ELR (cell line): ENCODE data around the gene MEIKIN.
A peak's percentile ranks its signal among the peaks of the same experiment; 100 is the strongest.
"Not testable (repeated sequence)": the region's sequence is repeated elsewhere in the genome, so short reads cannot be mapped to it uniquely, and the experiment has no call there.

Source experiments
- DNase-seq: peaks from one replicate; pipeline ENCODE4 v3.0.0-alpha.2; 2015; ENCODE audit warnings: low read depth

The MEIKIN gene

DNA sequence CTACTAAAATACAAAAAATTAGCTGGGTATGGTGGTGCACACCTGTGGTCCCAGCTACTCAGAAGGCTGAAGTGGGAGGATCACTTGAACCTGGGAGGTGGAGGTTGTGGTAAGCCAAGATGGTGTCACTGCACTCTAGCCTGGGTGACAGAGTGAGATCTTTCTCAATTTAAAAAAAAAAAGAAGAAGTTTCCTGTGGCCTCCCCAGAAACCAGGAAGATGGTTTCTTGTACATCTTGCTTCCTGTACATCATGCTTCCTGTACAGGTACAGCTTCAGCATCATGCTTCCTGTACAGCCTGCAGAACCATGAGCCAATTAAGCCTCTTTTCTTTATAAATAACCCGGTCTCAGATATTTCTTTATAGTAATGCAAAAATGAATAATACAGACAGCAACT, 43.2 kb downstream of the MEIKIN start:
- DNase-seq, result not testable (repeated sequence)

- DNase-seq, result no peak
Measured at GRCh38 chr5:131899686-131900085, 45.8 kb downstream of the MEIKIN start.

DNA sequence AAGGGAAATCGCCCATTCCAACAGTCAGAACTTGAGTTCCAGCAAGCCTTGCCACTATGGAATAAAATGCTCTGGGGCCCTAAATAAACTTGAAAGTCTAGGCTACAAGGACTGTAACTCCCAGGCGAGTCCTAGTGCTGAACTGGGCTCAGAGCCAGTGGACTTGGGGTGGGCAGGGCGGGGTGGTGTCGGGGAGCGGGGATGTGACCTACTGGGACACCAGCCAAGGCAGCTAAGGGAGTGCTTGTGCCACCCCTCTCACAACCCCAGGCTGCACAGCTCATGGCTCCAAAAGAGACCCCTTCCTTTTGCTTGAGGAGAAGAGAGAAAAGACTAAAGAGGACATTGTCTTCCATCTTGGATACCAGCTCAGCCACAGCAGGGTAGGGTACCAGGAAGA, 61.5 kb downstream of the MEIKIN start:
- no peak for DNase-seq

DNA sequence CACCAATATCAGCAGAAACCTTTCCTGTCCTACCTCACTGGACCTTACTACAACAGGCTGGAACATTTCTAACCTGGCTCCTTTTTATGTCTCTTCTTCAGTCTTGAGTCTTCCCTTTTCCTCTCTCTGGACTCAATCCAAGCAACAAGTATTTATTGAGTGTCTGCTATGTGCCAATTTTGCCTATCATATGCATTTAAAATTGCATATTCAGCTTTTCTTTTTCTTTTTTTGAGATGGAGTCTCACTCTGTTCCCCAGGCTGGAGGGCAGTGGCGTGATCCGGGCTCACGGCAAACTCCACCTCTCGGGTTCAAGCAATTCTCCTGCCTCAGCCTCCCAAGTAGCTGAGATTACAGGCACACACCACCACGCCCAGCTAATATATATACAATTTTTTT, 65.8 kb downstream of the MEIKIN start:
- no peak for DNase-seq

DNA sequence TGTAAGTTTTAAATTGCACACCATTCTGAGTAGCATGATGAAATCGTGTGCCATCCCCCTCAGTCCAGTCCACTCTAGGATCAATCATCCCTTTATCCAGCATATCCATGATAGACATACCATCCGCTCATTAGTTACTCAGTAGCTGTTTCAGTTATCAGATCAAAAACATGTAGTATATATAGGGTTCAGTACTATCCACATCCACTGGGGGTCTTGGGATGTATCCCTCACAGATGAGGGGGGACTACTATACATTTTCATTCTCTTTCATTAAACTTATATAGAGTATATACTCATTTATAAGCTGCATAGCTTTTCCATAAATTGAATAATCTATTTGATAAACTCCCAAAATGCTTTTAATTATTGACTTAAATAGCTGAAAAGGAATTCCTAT, 67.6 kb downstream of the MEIKIN start:
- DNase-seq, result no peak

GRCh38 chr5:131871251-131871650, 74.2 kb downstream of the MEIKIN start:
- DNase-seq, result not testable (repeated sequence)

DNA sequence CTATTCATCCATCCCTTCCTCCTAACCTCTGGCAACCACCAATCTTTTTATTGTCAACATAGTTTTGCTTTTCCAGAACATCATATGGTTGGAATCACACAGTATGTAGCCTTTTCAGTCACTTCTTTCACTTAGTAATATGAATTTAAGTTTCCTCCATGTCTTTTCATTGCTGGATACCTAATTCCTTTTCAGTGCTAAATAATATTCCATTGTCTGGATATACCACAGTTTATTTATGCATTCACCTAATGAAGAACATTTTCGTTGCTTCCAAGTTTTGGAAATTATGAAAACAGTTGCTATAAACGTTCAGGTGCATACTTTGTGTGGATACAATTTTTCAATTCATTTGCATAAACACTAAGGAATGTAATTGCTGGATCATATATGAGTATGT, 77.9 kb downstream of the MEIKIN start:
- DNase-seq, result no peak

DNA sequence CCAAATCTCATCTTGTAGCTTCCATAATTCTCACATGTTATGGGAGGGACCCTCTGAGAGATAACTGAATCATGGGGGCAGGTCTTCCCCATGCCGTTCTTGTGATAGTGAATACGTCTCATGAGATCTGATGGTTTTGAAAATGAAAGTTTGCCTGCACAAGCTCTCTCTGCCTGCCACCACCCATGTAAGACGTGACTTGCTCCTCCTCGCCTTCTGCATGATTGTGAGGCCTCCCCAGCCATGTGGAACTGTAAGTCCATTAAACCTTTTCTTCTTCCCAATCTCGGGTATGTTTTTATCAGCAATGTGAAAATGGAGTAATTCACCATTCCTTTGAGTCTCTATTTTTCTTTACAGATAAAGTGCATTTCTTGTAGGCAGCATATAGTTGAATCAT, 81.8 kb downstream of the MEIKIN start:
- DNase-seq, result no peak

- DNase-seq, result no peak
Measured at GRCh38 chr5:131857388-131857787, 88.1 kb downstream of the MEIKIN start.

- no peak for DNase-seq
Measured at GRCh38 chr5:131855452-131855851, 90.0 kb downstream of the MEIKIN start.

DNA sequence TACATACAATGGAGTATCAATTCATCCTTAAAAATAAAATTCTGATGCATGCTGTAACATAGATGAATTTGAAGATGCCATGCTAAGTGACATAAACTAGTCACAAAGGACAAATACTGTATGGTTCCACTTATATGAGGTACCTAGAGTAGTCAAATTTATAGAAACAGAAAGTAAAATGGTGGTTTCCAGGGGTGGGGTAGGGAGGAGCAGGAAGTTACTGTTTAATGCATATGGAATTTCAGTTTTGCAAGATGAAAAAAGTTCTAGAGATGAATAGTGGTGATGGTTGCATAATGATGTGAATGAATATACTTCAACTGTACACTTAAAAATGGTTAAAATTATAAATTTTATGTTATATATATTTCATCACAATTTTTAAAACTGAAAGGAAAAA, 91.3 kb downstream of the MEIKIN start:
- DNase-seq, result peak; percentile 72

GRCh38 chr5:131848662-131849061, 96.8 kb downstream of the MEIKIN start:
- no peak for DNase-seq

GRCh38 chr5:131846536-131846935, 98.9 kb downstream of the MEIKIN start:
- peak; percentile 21 for DNase-seq

DNA sequence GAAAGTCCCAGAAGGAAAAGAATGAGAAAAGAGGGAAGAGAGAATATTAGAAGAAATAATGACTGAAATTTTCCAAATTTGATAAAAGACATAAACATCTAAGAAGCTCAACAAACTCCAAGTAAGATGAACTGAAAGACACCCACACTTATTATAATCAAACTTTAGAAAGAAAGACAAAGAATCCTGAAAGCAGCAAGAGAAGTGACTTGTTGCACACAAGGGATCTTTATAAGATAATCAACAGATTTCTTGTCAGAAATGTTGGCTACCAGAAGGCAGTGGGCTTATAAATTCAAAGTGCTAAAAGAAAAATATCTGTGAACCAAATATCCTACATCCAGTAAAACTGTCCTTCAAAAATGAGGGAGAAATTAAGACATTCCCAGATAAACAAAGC, 99.6 kb downstream of the MEIKIN start:
- DNase-seq, result no peak

GRCh38 chr5:131842971-131843370, 102.5 kb downstream of the MEIKIN start:
- DNase-seq, result not testable (repeated sequence)

- DNase-seq, result not testable (repeated sequence)
Measured at GRCh38 chr5:131832702-131833101, 112.8 kb downstream of the MEIKIN start.

DNA sequence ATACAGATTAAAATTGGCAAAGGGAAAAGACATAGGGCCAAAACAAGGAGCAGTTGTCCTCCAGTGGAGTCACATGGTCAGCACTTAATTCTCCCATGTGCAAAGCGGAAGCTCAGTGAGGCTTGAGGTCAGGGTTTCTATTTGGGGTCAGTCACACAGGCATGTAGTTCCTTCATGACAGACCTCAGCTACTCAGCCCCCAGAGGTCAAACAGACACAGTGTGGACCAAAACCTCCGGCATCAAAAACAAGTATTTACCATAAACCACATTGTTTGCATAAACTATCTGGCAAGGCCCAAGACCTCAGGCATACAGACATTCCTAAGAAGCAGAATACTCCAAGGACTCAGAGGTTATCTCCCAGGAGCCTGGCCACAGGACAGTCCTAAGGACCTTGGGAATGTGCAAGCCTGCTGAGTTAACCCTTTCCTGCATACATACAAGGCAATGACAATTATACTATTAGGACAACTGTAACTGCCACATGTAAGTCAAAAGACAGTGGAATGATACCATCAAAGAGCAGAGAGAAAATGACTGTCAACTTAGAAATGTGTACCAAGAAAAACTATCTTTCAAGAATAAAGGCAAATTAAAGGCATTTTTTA, 120.0 kb downstream of the MEIKIN start:
- no peak for DNase-seq

DNA sequence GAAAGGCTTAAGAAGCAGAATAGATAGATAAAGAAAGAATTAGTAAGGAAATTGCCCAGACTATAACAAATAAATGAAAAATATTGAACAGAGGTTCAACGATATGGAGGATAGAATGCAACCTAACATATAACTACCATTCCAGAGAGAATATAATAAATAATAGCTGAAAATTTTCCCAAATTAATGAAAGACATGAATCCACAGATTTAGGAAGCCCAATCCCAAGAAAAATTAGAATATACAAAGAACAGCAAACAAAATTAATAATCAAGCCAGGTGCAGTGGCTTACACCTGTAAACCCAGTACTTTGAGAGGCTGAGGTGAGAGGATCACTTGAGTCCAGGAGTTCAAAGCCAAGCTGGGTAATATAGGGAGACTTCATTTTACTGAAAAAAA, 120.8 kb downstream of the MEIKIN start:
- no peak for DNase-seq

GRCh38 chr5:131821221-131821620, 124.2 kb downstream of the MEIKIN start:
- DNase-seq, result no peak

GRCh38 chr5:131818001-131818724, 127.3 kb downstream of the MEIKIN start:
- DNase-seq, result no peak

DNA sequence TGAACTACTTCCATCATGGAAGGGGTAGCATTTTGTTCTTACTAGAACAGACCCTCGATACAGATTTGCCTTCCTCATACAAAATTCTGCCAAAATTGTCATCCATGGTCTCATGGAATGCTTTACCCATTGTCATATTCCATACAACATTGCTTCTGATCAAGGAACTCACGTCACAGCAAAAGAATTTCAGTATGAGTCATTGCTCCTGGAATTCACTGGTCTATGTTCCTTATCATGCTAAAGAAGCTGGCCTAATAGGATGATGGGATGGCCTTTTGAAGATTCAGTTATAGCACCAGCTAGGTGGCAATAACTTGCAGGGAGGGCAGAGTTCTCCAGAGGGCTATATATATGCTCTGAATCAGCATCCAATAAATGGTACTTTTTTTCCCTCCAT, 130.5 kb downstream of the MEIKIN start:
- DNase-seq, result peak; percentile 92

DNA sequence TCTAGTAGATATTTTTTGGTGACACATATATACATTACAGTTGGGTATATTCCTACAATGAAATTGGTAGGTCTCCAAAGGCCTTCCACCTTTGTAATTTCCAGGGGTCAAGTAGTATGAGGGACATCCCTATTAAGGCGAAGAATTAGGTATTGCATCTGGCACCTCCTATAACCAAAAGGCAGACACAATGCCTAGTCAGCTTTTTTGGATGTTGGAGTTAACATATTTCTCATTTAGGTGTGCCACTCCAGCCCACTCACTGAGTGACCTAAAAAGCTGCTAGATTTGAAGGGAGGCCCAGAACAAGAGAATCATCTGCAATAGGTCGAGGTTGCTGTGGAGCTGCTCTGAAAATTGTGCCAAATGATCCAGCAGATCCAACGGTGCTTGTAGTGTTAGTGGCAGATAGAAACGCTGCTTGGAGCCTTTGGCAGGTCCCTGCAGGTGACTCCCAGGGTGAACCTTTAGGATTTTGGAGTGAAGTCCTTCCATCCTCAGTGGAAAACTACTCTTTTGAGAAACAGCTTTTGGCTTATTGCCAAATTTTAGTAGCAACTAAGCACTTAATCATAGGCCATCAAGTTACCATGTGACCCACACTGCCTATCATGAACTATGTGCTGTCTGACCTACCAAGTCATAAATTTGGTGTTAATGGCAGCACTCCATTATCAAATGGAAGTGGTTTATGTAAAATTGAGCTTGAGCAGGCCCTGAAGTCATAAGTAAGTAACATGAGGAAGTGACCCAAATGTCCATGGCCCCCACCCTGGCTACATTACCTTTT, 132.9 kb downstream of the MEIKIN start:
- DNase-seq, result peak; percentile 12
